HuH-7 (cell line): ENCODE measurements around the gene ACSL4.
"Not testable (repeated sequence)": the region's sequence is repeated elsewhere in the genome, so short reads cannot be mapped to it uniquely, and the experiment has no call there.

Source experiments
- DNase-seq: peaks from one replicate; pipeline ENCODE4 v3.0.0; 2011; ENCODE audit warnings: low spot score

ACSL4 gene

GRCh38 chrX:109732807-109733612, at the start of gene ACSL4:
ACSL4 (minus strand) TSS chrX:109733257; CDS start chrX:109683363, 49,894 bp downstream.
- peak; percentile 70 for DNase-seq

DNA sequence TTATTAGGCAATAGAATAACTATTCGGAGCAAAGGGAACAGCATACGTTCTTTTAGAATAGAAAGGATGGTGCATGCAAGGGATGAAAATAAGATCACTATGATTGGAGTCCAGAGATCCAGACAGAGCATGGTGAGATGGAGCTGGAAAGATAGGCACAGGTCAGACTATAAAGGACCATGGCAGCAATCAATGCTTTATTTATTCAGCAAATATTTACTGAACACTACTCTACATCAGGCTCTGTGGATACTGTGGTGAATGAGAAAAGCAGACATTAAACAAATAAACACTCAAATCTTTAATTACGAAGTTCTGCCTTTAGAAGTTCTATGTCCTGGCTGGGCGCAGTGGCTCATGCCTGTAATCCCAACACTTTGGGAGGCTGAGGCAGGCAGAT, 44.7 kb upstream of the ACSL4 start:
- no peak for DNase-seq

GRCh38 chrX:109776986-109777385, 43.9 kb upstream of the ACSL4 start:
- no peak for DNase-seq

- DNase-seq = no peak
Observed at GRCh38 chrX:109776432-109776831, 43.4 kb upstream of the ACSL4 start.

- no peak for DNase-seq
Observed at GRCh38 chrX:109775386-109775785, 42.3 kb upstream of the ACSL4 start.

DNA sequence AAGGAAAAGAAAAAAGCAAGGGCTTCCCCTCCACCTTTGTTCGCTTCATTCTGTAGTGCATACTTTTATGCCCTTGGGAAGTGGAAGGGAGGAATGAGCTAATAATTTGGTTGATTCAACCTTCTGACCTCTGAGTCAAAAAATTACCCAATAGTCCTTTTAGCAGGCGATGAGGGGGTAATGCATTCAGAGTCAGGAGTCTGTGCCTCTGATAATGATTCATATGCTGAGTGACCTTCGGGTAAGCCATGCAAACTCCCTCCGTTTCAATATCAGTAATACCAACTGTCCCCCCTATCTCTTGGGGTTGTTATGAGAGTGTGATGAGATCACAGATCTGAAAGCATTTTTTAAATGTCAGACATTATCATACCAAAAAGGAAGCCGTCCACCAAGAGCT, 41.6 kb upstream of the ACSL4 start:
- no peak for DNase-seq

DNA sequence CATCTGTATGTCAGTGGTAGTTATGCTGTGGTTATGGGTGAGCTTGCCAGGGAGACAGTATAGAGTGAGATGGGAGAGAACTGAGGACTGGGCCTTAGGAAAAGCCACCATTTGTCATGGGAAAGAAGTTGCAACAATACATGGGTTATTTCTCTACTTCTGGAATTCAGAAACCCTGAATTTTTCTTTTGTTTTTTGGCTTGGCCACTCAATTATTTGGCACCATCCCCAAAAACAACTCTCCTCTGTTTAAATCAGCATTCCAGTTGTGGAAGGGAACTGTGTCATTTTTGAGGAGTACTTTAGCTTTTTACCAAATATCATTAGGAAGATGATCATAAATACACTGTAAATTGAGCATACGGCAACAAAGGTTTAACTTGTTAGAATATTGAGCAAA, 41.1 kb upstream of the ACSL4 start:
- DNase-seq = no peak

- DNase-seq = no peak
Observed at GRCh38 chrX:109773374-109773773, 40.3 kb upstream of the ACSL4 start.

- no peak for DNase-seq
Observed at GRCh38 chrX:109770780-109771179, 37.7 kb upstream of the ACSL4 start.

- DNase-seq = no peak
Observed at GRCh38 chrX:109760922-109761250, 27.8 kb upstream of the ACSL4 start.

- DNase-seq = no peak
Observed at GRCh38 chrX:109760209-109760921, 27.3 kb upstream of the ACSL4 start.

GRCh38 chrX:109753256-109753655, 20.2 kb upstream of the ACSL4 start:
- DNase-seq = no peak

- DNase-seq = no peak
Observed at GRCh38 chrX:109751698-109752097, 18.6 kb upstream of the ACSL4 start.

DNA sequence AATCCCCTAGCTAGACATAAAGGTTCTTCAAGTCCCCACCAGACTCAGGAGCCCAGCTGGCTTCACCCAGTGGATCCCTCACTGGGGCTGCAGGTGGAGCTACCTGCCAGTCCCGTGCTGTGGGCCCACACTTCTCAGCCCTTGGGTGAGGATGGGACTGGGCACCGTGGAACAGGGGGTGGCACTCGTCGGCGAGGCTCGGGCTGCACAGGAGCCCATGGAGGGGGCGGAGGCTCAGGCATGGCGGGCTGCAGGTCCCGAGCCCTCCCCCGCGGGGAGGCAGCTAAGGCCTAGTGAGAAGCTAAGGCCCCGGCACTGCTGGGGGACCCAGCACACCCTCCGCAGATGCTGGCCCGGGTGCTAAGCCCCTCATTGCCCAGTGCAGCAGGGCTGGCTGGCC, 16.1 kb upstream of the ACSL4 start:
- no peak for DNase-seq

DNA sequence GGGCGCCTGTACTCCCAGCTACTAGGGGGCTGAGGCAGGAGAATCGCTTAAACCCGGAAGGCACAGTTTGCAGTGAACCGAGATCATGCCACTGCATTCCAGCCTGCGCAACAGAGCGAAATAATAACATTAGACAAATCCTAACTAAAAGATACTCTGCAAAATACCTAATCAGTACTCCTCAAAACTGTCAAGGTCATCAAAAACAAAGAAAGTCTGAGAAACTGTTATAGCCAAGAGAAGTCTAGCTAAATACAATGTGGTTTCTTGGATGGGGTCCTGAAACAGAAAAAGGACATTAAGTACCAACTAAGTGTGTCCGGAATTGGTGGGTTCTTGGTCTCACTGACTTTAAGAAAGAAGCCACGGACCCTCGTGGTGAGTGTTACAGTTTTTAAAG, 14.6 kb upstream of the ACSL4 start:
- no peak for DNase-seq

DNA sequence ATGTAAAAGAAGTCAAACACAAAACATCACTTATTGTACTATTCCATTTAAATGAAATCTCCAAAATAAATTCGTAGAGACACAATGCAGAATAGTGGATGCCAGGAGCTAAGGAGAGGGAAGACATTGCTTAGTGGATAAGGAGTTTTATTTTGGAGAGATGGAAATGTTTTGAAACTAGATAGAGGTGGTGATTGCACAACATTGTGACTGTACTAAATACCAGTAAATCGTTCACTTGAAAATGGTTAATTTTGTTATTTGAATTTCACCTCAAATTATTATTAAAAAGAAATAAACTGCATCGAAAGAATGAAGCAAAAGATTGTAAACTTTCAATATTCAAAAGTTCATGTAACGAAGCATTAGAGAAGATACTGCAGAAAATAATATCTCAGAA, 9.7 kb upstream of the ACSL4 start:
- no peak for DNase-seq

GRCh38 chrX:109740896-109741295, 7.8 kb upstream of the ACSL4 start:
- not testable (repeated sequence) for DNase-seq

DNA sequence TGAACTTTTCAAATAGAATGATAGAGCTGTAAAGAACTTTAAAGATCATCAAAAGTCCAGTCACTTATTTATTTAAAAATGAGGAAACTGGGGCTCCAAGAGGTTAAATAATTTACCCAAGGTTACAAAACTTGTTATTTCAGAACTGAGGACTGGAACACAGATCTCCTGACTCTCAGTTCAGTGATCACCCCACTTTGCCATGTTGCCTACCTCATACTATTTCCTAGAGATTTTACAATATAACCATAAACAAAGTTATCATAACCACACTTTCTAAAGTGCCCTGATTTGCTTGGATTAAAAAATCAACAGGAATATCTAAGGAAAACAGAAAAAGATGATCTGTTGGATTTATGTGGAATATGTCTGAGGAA, 7.4 kb upstream of the ACSL4 start:
- DNase-seq = no peak

DNA sequence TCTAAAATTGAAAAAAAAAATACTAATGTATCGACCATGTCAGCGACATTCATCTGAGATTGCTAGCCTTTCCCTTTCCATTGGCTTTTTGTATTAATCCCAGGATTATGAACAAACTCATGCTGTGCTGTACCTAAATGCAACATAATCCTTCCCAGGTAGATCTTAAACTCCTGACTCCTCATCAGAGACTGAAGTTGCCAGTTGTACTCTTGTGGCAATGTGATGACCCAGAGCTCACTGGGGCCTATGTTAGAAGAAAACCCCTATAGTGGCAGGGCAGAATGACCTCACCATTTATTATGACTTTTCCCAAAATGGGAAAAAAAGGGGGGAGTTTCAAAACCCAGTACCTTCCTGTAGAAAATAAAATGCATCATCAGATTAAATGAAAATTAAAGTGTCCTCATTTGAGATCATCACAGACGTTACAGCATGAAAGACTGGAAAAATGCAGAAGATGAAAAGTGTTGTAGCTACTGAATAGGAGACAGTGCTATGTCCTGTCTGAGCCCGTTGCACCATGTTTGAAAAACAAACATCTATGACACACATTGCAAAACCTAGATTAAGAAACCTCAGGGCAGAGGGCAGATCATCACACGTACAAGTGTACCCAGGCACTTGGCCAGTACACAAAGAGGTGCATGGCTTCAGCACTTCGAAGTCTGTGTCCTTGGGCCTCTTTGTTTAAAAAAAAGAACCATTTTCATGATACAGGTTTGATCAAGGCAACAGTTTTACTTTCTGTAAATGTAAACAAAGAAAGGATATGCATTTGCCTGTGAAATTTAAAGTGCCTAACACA, 6.8 kb upstream of the ACSL4 start:
- peak; percentile 47 for DNase-seq

GRCh38 chrX:109735202-109735744, 2.2 kb upstream of the ACSL4 start:
- DNase-seq = no peak

- no peak for DNase-seq
Observed at GRCh38 chrX:109733613-109734083, 591 bp upstream of the ACSL4 start.

DNA sequence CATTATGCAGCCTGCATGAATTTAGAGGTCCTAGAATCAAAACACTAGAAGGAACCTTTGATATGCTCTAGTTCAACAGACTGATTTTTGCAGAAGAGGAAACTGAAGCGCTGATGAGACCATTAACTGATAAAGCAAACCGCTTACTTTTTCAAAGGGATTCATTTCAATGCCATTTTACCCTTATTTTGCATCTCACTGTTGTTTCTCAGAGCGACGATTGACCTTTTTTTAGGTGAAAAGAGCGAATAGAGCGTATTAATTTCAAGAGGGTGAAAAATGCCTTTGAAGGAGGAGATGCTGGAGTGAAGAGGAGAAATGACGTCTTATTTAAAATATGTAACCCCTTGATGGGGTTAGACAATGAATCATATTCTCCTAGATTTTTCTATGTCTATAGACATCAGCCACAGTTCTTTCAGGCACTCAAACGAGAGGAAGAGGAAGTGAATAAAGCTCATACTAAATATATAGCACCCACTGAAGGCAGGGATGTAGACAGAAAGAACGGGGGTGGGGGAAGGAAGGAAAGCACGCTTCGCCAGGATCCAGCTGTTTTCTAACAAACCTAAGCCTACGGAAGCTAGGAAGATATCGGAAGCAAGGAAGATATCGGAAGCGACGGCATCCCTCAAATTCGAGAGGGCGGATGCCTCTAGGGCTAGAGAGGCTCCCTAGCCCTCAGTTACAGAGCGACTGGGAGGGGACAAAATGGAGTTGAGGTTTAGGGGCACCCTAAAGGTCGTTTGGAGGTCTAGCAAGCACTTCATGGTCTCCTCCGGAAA, 848 bp downstream of the ACSL4 start:
- DNase-seq = no peak
